RKO (cell line): ENCODE results near the gene GATAD2B.
"Not testable (repeated sequence)": the region's sequence is repeated elsewhere in the genome, so short reads cannot be mapped to it uniquely, and the experiment has no call there.

Experiments
- DNase-seq: peaks from one replicate; pipeline ENCODE4 v3.0.0-alpha.2; 2016; ENCODE audit warnings: low spot score

The GATAD2B gene

DNA sequence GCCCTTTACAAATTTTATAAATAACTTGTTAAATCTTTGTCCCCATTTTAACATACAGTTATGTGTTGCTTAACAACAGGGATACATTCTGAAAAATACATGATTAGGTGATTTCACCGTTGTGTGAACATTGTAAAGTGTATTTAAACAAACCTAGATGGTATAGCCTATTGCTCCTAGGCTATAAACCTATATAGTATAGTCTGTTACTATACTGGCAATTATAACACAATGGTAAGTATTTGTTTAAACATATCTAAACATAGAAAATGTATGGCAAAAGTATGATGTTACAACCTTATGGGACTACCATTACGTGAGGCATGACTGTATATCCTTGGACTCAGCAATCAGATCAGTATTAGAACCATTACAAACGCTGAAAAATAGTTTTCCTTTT, 36.6 kb downstream of the GATAD2B start:
- no peak for DNase-seq

DNA sequence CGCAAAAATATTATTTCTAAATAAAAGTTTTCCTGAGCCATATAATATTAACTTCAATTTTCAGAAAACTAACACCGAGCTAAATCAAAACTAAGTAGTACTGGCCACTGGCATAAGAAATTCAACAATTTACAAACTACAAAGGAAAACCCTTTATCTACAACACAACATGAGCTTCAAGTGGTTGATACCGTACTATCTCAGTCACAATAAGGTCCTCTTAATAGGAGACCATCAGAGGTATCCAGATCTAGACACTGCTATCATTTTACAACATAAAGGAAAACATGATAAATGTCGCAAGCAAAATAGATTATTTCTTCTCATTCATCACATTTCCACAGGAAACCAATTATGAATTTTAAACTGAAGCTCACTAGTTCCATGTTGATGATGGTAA, 39.5 kb downstream of the GATAD2B start:
- no peak for DNase-seq

DNA sequence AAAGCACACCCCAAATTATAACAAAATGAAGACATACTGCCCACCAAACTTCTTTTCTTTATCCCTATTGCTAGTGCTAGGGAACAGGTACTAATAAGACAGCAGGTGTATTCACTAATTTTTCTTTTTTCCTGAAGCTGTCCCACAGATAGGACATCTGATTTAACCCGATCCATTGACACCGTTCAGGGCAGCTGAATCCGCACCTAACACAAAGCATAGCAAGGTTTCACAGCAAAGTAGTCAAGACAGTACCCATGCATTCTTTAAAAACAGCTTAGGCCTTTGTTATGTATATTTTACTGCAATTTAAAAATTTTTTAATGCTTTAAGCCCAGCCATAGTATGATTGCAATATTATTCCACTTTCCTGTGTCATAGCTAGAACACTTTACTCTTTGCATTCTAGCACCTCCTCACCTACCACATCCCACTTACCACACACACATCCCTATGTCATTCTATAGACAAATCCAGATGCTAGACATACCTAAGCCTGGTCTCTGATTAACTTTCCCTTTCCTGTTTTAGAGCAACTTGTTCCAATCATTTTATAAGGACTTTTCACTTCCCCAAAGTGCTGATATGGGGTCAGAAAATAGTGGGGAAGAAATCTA, 40.4 kb downstream of the GATAD2B start:
- no peak for DNase-seq

DNA sequence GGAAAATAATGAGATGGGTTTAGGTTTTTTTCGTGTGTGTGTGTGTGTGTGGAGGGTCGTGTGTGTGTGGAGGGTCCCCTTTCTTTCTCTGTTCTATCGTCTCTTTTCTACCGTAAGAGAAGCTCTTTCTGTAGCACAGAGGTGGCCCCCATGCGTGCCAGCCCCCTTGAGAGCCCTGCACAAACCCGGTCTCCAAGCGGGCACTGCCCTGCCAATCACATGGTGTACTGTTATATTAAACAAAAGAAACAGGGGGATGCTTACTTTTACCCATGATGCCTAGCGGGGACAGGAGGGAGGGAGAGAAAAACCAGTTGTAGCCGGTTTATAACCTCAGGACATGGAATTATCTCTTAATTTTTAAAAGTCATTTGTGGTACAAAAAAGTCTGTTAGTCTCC, 41.0 kb downstream of the GATAD2B start:
- no peak for DNase-seq

DNA sequence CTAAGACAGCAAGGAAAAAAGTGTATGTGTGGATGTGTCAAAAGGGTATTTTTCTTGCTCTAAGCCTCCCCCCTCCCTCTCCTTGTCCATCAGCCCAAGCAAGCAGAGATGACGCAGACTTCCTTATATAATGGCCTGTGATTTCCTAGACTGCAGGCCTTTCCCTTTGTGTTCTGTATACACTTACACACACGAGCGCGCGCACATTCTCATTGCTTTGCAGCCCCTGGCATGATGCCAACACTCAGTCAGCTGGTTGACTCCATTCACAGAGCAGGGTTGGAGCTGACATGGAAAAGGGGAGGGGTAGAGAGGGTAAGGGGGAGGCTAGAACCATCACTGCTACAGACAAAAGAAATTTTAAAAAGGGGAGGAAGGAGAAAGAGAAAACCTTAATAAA, 41.8 kb downstream of the GATAD2B start:
- DNase-seq, result no peak

DNA sequence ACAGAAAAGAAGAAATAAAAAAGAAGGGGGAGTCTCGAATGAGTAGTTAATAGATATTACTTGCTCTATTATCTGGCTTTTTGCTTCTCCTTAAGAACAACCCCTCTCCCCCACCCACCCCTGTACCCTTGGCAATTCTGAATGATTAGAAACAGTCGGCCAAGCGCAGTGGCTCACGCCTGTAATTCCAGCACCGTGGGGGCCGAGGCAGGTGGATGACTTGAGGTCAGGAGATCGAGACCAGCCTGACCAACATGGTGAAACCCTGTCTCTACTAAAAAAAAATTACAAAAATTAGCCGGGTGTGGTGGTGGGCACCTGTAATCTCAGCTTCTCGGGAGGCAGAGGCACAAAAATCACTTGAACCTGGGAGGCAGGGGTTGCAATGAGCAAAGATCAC, 42.7 kb downstream of the GATAD2B start:
- DNase-seq, result no peak

DNA sequence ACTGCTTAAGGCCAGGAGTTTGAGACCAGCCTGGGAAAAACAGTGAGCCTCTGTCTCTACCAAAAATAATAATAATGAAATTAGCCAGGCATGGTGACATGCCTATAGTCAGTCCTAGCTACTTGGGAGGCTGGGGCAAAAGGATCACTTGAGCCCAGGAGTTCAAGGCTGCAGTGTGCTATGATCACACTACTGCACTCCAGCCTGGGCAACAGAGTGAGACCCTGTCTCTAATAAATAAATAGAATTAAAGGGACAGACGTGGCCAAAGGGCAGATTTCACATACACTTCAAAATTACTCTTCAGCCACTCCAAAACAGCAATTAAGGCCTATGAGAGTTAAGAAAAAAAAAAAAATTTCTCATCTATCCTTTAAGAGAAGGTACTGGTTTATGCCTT, 45.7 kb downstream of the GATAD2B start:
- no peak for DNase-seq

DNA sequence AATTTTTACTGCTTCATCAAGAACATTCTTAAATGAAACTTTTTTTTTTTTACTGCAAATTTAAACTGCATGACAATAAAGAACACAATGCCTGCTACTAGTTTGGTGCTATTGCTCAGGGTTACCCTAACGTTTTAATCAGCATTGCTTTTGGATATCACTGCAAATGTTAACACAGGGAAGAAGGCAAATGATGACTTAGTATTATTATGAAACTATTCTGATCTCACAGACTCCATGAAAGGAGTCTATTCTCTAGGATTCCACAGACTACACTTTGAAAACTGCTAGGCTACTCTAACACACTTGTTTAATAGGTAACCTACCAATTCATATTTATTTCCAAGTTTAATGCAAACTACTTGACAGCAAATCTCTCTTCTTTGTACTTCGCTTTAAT, 49.8 kb downstream of the GATAD2B start:
- DNase-seq, result no peak

DNA sequence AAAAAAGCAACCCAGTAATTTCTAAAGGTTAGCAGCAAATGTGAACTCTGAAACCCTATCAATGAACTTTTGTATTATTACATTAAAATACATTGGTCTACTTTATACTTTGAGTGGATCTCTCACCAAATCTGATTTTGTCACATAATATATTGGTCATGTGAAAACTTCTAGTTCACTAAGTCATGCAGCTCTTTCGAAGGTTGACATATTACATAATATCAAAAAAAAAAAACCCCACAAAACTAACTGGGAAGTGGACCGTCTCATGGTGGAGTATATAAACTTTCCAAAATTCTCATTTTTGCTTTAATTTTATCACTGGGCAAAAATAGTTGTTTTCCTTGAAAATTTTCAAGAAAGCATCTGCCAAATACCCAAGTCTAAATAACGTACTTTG, 50.4 kb downstream of the GATAD2B start:
- no peak for DNase-seq

DNA sequence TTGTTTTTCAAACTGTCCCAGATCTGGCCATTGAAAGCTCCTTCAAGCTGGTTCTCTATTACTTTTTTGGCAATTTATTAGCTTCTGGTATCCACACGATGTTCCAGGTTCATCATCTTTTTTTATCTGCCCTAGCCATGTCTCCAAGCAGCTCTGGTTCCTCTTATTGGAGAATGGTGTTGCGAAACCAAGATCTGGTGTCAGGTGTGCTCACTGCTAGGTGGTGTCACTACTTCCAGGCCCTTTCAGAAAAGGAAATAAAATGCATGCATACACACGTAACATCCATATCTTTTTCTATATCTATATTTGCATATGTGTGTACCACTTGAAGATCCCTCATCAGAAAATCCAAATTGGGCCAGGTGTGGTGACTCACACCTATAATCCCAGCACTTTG, 53.3 kb downstream of the GATAD2B start:
- DNase-seq, result no peak

DNA sequence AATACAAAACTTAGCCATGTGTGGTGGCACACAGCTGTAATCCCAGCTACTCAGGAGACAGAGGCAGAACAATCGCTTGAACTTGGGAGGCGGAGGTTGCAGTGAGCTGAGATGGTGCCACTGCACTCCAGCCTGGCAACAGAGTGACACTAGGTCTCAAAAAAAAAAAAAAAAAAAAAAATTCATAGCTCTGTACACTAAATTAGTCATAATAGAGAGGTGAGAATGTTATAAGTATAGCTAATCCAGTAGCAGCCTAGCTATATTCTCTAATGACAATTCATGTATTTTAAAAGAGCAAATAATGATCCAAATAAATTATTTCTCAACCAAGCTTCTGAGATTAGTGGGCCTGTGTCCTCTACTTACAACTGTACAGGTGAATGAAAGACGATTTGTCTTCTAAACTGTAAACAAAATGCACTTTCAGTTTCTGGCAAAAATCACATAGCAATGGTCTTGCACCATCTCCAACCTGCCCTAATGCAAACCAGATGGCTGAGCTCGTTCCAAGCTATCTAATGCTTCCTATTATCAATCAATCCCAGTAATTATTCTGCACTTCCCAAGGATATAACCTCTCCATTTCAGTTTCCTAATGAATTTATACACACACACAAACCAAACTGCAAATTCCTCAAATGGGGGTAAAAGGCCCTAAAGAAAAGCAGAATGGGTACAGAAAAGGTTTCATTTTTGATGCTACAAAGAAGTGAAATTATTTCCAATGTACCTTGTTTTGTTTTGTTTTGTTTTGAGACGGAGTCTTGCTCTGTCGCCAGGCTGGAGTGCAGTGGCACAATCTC, 56.5 kb downstream of the GATAD2B start:
- no peak for DNase-seq

DNA sequence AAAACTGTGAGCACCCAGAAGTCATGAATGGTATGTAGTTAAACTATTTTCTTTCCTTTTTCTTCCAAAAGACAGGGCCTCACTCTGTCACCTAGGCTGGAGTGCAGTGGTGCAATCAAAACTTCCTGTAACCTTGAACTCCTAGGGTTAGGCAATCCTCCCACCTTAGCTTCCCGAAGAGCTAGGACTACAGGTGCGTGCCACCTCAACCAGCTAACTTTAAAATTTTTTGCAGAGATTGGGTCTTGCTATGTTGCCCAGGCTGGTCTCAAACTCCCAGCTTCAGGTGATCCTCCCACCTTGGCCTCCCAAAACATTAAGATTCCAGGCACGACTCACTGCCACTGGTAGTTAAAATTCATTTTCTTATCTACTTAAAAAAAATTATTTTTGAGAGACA, 62.5 kb downstream of the GATAD2B start:
- no peak for DNase-seq

DNA sequence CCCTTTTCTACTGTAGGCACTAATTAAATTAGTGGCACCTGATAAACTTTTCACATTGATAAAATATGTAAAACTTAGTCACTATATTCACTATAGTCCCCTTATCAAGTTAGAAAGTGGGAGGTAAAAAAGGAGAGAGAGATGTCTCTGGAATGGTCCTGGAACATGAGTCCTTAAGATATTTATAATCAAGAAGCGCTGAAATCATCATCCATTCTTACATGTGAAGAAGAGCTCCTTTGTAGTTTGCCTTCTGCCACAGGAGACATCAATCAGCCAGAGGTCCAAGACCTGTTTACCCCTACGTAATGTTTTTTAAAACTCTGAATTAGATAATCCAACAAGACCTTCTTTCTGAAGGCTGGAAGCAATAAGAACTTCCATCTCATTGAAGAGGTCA, 65.3 kb downstream of the GATAD2B start:
- DNase-seq, result no peak

DNA sequence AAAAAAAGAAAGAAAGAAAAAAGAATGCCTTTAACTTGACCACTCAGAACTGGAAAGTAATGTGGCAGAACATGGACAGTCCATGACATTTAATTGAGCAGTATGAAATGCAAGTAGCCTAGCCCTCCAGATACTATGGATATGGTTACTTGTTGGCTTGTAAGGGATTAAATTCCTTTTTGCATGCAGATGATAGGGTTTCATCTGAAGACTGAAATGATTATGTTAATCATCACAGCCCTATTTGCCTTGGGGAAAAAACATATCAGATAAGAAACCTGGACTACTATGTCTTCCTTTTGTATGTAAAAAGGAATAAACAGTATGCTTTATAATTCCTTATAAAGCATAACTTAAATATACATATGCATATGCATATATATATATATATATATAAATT, 66.0 kb downstream of the GATAD2B start:
- no peak for DNase-seq

DNA sequence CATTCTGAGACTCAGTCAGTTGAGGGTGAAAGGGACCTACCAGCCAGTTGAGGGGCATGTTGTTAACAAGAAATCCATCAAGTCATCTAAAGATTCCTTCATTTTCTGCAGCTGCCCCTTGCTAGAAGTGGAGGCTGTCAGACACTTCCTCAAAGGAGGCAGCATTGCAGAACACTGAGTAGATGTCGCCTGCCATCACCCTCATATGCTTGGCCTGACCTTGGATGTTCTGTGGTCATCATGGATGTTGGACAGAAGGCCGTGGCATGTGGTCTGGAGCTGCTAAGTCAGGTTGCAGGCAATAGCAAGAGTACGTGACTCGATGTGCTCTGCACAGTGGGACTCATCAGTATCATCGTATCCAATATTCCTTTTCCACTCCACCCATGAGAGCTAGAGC, 70.6 kb downstream of the GATAD2B start:
- DNase-seq, result no peak

DNA sequence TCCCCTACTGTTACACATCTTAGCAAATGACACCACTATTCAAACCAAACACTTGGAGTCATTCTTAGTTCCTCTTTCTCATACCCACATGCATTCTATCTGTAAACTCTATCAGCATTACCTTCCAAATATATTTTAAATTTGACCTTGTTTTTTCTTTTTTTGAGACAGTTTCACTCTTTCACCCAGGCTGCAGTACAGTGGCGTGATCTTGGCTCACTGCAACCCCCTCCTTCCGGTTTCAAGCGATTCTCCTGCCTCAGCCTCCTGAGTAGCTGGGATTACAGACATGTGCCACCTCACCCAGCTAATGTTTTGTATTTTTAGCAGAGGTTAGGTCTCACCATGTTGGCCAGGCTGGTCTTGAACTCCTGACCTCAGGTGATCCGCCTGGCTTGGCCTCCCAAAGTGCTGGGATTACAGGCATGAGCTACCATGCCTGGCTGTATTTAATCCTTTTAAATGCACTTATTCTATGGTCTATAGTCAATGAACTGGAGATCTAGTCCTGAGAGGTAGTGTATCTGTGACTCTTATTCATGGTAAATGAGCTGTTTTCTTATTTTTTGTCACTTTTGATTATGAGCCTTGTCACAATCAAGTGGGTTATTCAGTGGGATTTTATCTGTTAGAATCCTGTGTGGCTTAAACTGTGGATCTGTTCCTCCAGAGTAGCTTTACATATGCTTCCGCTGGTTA, 73.1 kb downstream of the GATAD2B start:
- no peak for DNase-seq

DNA sequence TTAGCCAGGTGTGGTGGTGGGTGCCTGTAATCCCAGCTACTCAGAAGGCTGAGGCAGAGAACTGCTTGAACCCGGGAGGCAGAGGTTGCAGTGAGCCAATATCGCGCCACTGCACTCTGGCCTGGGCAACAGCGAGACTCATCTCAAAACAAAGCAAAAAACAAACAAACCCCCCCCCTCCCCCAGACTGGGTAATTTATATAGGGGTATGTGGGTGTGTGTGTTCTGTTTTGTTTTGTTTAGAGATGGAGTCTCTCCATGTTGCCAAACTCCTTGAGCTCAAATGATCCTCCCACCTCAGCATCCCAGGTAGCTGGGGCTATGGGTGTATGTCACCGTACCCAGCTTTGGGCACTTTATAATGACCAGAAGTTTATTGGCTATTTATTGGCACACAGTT, 74.0 kb downstream of the GATAD2B start:
- DNase-seq, result no peak

DNA sequence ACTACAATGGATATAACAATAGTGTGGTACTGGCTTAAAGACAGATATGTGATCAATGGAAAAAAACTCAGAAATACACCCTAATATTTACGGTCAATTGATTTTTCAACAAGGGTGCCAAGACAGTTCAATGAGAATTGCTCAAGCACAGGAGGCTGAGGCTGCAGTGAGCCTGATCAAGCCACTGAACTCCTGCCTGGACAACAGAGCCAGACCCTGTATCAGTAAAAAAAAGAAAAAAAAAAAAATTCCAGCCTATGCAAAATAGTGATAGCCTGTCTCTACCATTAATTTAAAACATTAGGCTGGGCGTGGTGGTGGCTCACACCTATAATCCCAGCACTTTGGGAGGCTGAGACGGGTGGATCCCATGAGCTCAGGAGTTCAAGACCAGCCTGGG, 77.6 kb downstream of the GATAD2B start:
- no peak for DNase-seq

DNA sequence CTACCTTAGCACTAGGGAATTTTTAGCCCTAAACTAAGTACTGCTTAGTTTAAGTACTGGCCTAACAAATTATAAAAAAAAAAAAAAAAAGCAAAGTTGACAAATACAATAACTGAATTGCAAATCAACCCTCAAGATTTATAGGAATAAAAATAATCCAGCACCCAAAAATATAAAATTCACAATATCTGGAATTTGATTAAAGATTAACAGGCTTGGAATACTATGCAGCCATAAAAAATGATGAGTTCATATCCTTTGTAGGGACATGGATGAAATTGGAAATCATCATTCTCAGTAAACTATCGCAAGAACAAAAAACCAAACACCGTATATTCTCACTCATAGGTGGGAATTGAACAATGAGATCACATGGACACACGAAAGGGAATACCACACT, 78.4 kb downstream of the GATAD2B start:
- DNase-seq, result not testable (repeated sequence)

DNA sequence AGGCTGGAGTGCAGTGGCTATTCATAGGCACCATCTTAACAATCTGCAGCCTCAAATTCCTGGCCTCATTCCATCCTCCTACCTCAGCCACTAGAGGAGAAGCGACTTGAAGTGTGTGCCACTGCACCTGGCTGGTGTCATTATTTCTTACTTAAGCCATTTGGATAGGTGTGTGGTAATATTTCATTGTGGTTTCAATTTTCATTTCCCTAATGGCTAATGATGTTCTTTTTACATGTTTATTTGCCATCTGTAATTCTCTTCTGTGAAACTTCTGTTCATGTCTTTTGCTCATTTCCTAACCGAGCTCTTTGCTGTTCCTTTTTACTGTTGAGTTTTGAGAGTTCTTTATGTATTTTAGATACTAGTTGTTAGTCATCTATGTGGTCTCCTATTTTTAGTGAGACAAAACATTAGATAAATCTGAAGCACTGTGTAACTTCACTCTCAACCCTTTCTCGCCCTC, 80.7 kb downstream of the GATAD2B start:
- no peak for DNase-seq

DNA sequence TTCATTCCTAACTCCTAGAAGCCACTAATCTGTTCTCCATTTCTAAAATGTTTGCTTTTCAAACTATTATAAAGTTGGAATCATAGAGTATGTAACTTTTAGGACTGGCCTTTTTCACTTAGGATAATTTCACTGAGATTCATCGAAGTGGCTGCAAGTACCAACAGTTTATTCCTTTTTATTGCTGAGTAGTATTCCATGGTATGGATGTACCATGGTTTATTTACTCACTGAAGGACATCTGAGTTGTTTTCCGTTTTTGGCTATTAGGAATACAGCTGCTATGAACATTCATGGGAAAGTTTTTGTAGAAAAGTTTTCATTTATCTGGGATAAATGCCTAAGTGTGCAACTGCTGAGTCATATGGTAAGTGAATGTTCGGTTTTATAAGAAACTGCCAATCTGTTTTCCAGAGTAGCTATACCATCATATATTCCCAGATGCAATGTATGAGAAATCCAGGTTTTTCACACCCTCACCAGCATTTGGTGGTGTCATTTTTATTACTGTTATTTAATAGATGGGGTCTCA, 81.2 kb downstream of the GATAD2B start:
- no peak for DNase-seq

DNA sequence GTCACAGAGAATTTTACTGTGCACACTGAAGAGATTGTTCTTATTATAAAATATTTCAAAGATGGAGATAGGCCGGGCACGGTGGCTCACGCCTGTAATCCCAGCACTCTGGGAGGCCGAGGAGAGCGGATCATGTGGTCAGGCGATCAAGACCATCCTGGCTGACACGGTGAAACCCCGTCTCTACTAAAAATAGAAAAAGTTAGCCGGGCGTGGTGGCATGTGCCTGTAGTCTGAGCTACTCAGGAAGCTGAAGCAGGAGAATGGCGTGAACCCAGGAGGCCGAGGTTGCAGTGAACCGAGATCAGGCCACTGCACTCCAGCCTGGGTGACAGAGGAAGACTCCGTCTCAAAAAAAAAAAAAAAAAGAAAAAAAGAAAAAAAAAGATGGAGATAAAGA, 82.0 kb downstream of the GATAD2B start:
- DNase-seq, result not testable (repeated sequence)

DNA sequence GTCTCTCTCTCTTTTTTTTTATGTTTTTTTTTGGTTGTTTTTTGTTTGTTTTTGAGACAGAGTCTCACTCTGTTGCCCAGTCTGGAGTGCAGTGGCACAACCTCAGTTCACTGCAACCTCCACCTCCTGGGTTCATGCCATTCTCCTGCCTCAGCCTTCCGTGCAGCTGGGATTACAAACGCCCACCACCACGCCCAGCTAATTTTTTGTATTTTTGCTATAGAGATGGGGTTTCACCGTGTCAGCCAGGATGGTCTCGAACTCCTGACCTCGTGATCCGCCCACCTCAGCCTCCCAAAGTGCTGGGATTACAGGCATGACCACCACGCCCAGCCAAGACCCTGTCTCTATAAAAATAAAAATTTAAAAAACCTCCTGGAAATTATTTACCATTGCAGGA, 88.8 kb downstream of the GATAD2B start:
- not testable (repeated sequence) for DNase-seq
